HG03558 (cell line): ENCODE measurements around the gene ASB8.
"Not testable (repeated sequence)": the region's sequence is repeated elsewhere in the genome, so short reads cannot be mapped to it uniquely, and the experiment has no call there.

Source experiments
- ATAC-seq: cut with Tn5 transposase; IDR thresholded peaks from one replicate; pipeline ENCODE4 v1.9.1; 2021; ENCODE audit warnings: moderate number of reproducible peaks; ENCODE audit not compliant: unreplicated experiment; ENCODE audit errors: extremely low read depth

ASB8 gene

DNA sequence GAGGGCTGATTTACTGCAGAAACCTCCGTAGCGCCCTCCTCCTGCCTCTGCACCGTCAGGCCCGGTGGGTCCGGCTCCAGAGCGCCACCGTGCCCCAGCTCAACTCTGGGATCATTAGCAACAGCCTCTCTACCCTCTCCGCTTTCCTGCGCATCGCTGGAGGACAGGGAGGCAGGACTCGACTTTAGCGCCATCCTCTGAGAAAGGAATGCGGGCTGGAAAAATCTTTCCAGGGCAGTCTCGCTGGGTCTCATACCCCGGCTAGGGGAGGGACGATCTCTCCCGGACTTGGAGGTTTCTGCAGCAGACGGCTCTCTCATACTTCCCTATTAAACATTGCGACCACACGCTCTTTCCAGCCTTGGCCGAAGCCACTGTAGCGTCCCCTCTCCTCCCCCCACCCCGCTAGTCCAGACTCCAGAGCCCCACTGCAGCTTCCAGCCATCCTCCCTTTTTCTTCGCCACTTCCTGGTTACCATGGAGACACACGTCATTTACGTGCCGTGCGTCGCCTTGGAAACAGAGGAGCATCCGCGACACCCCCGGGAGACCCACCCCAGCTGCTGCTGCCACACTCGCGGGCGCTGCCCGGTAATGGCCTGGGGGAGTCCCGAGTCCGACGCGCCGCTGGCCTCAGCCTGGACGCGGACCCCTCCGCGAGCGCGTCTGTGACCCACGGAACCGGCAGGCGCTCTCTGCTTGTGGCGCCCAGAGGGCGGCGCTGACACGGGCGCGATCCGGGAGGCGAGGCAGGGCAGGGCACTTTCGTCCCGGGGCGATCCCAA lies 26.0 kb upstream of the ASB8 start, which contains the start of gene CCDC184:
Gene CCDC184, plus strand, starts transcription at position 554 of the 785 bp plus-strand sequence. CDS start 479 bp downstream, outside the sequence.
- no peak for ATAC-seq

DNA sequence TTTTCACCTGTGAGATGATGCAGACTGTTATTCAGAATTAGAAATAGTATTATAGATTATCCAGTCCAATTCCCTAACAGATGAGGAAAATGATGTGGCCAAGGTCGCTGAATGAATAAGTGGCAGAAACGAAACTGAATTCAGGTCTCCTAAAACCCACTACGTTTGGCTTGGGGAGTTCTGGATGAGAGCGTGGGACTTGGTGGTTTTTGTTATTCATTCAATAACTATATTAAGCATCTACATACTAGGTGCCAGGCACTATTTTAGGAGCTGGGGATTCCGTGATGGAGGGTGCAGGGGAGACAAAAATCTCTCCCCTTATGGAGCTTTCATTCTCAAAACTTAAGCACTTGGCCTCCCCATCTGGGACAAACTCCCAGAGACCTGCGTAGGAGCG lies 25.3 kb upstream of the ASB8 start:
- no peak for ATAC-seq

DNA sequence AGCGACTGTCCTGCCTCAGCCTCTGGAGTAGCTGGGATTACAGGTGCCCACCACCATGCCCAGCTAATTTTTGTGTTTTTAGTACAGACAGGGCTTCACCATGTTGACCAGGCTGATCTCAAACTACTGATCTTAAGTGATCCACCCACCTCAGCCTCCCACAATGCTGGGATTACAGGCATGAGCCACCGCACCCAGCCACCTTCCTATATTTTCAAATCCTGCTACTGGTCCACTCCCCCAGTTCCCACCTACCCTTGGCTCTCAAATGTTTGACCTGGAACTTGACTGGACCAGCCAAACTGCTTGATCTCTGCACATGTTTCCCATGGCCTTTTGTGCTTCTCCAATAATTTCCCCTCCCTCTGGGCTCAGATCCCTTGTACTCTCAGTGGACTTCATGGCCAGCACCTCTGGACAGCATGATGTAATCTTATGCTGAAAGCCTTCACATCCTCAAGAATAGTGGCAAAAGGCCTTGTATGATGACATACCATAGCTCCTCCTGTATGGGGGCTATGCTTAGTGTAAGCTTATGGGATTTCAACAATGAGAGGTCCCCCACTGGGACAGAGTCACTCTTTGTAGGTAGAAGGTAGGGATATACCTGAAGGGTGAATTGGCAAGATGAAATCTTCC lies 23.7 kb upstream of the ASB8 start:
- ATAC-seq: no peak

GRCh38 chr12:48180424-48180823 lies 23.1 kb upstream of the ASB8 start:
- no peak for ATAC-seq

DNA sequence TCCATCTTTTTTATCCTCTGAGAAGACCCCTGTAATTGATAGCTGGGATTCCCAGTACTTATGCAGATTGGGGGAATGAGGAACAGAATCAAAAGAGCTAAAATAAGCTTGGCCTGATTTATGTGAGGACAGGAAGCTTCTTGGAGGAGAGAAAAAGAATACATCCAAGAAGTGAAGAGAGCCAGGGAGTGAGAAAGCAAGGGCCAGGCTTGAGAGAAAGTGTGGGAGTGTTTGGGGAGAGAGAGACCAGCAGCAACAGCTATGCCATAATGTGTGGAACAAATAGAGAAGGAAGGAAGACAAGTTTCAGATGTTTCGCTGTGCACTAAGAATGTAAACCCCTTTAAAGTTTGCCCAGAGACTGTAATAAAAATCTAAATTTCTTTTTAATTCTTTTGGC lies 22.2 kb upstream of the ASB8 start:
- ATAC-seq: no peak

DNA sequence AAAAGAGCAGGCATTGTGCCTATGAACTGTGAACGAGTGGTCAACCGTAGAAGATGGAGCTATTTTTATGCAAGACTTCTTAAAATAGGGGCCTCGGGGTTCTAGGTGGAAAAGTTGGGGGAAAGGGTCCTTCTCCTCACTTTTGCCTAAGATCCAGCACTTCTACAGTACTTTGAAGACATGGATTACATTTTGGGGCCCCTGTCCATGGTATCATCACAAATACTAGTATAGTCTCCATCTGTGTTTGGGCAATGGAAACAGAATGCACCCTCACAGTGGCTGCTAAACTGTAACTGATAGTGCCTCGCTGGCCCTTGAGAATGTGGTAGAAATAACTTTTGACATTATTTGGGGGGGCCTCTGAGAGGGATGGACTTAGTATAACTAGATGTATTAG lies 20.7 kb upstream of the ASB8 start:
- ATAC-seq: no peak

GRCh38 chr12:48176417-48176751 lies 19.1 kb upstream of the ASB8 start:
- ATAC-seq: no peak

DNA sequence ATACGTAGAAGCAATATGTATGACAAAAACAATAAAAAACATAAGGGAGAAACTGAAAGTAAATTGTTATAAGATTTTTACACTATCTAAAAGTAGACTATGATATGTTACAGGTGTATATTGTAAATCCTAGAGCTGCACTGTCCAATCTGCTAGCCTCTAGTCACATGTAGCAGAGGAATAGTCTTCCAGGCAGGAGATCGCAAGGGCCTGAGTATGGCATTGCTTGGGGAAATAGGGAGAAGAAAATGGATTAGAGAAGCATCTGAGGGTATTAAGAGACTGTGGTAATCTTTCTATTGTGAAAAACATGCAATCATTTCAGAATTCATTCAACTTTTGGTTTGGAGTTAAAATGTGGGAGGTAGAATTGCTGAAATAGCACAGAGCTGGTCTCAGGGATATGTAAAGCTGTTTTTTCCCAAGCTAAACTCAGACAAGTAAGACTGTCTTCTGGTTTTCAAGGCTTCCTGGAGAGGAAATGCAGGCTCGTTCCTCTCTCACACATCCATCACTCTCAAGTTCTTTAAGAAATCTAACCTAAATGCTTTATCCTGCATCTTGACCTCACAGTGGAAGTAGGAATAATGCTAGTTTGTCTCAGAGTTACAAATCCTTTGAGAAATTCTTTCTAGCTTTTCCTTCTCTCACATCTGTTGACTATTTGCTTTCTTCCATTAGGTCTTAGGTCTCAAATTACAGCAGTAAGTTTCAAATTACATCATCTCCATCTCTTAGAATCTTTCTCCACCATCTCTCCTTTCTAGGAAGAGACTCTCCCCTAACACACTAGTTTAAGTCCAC lies 18.5 kb upstream of the ASB8 start:
- no peak for ATAC-seq

GRCh38 chr12:48169011-48169410 lies 11.7 kb upstream of the ASB8 start:
- ATAC-seq: no peak

- no peak for ATAC-seq
Measured at GRCh38 chr12:48165089-48165981, 8.0 kb upstream of the ASB8 start.

DNA sequence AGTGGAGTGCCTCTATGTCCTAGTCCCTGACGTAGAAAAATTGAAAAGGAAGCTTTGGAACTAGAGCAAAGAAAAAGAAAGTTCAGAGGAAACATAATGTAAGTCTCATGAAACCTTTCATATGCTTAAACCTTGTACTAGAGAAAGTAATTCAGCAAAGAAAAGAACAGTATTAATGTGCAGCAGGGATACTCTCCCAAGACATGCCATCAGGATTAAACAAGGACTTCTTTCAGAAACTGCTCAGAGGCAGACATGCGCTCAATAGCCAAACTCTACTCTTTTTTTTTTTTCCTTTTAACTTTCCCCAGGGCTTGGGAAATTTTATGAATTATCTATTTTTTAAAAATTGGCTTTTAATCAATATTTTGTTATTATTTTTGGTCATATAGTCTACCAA lies 7.1 kb upstream of the ASB8 start:
- ATAC-seq: no peak

DNA sequence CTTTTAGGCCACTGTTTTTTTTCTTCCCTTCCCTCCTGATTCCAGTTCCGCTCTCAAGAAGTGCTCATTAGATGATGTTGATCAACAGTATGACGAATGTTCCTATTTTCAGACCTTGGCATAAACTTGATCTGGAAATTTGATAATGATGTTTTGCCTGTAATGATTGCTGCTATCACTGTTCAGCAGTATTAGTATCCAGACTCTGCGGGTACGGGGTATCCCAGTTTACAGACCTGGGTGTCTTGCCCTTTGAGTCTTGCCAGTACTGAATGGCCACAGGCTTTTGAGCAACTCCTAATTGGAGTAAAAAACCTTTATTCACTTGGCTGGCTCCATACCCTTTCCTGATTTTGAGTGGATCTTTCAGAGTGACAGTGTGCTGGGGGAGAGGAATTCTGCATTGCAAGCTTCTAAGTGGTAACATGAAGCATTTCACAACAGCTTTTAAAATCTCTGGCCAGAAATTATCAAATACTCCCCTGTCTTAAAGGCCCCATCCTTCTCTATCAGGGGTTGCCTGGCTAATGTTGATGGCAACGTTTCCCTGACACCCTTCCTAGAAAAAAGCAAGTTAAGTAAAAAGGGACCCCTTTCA lies 5.9 kb upstream of the ASB8 start:
- ATAC-seq: no peak

DNA sequence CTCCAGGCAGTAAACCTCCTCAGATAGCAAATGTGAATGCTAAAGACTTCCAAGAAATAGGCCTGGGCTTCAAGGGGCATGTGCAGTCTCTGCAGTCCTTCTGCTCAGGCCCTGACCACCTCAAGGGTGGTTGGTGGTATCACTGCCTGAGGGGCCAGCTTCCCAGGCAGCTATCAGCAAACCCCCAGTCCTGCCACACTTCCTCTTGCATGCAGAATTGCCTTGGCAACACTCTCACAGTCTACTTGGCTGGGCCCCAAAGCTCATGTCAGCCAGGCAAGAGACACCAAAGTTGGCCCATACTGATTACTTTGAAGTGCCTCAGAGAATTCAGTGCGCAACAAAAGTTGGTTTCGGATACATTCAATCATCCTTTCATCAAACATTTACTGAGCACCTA lies 3.5 kb upstream of the ASB8 start:
- no peak for ATAC-seq

DNA sequence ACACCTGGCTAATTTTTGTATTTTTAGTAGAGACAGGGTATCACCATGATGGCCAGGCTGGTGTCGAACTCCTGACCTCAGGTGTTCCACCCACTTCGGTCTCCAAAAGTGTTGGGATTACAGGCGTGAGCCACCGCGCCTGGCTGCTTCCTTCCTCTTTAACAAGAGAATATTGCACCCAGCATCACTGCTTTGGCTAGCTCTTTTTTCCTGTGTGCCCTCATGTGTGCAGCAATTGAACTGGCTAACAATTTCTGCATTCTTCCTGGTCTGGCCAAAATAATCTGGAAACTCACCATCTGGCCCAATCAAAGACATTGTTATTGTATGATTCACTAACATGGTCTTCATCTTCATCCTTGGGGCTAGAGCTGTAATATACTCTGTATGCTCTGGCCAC lies 2.7 kb upstream of the ASB8 start:
- no peak for ATAC-seq

DNA sequence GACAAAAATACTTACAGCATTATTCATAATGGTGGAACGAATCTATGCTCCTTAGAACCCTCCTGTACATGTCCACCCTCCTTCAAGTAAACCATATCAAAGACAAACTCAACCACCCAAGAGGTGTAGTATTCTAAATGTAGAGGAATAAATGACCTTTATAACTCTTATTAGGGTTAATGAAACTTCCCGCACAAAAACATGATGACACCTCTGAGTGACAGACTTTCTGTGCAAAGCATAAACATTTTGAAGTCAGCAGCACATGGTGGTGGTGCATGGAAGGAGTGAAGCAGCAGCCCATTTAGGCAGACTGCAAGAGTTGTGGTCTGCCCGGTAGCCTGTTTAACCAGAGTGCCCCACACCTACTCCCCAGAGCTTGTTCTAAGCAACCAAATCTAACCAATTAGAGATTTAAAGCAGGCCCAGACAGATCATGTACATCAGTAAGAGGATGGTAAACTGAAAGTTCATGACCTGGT lies 615 bp upstream of the ASB8 start:
- no peak for ATAC-seq

GRCh38 chr12:48156652-48157017 lies 680 bp downstream of the ASB8 start:
- ATAC-seq: no peak

GRCh38 chr12:48155786-48156185 lies 1.5 kb downstream of the ASB8 start:
- not testable (repeated sequence) for ATAC-seq

DNA sequence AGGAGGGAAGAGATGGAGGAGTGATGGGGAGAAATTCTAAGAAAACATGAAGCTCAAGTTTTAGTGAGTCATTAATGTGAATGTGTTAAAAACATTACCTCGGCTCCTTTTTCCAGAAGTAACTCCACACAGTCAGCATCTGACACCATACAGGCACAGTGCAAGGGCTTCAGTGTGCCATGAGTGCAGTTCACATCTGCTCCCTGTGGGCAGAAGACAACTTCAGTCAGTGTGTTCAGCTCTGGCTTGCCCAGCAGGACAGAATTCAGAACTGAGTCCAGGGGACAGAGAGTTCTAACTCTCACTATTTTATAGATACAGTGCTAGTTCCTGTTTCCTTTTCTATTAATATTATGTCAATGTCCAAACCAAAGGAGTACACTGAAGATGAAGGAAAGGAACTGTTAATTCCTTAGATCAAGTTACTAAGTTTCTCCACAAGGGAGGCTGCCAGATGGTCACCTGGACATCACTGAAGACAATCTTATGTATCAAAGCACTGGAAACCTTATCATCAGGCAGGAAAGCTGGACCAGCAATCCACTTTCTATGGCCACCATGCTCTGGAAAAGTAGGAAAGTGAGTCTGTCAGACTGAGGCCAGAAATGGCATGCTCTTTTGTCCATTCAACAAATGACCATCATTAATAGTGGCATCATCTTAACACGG lies 6.1 kb downstream of the ASB8 start:
- no peak for ATAC-seq

- ATAC-seq: no peak
Measured at GRCh38 chr12:48145981-48146380, 11.3 kb downstream of the ASB8 start.
